ENCODE data around the gene CDH8.

- TF ChIP-seq POLR2AphosphoS5 (IDR thresholded peaks at IDR 0.05), result no peak
- no peak for TF ChIP-seq CTCF (IDR thresholded peaks at IDR 0.05)
- no peak for TF ChIP-seq POLR2A (IDR thresholded peaks at IDR 0.05)
- no peak for TF ChIP-seq EP300 (IDR thresholded peaks at IDR 0.05)
Measured at GRCh38 chr16:62064173-62064572, 27.9 kb upstream of the CDH8 start.

Data from gastroesophageal sphincter (tissue), 3 donors.